Neural progenitor cell (in vitro differentiated cells): Measurements from ENCODE around the gene VTCN1. TPM values are rescaled to one million over a fixed set of nuclear protein-coding genes. Genes with fewer than 3 reads are reported as not detected.
A peak's percentile ranks its signal among the peaks of the same experiment; 100 is the strongest.

Experiments
- DNase-seq: peaks from one replicate; pipeline ENCODE4 v3.0.0-alpha.2; 2016; ENCODE audit warnings: low spot score
- H2AFZ ChIP-seq: fragments of 200-600 bp; sonication (generic); replicated peaks from 2 replicates; pipeline ENCODE4 v1.6.1; 2016; ENCODE audit warnings: antibody characterized with exemption
- H3F3A ChIP-seq: fragments of 200-600 bp; sonication (generic); 2 replicates; pipeline ENCODE4 v1.6.1; 2016; ENCODE audit warnings: antibody characterized with exemption, low read depth
- H3K27ac ChIP-seq: fragments of 200-600 bp; sonication (generic); 2 replicates; pipeline ENCODE4 v1.5.1; 2016; ENCODE audit warnings: mild to moderate bottlenecking
- H3K27me3 ChIP-seq: fragments of 200-600 bp; sonication (generic); 2 replicates; pipeline ENCODE4 v1.6.1; 2016; ENCODE audit warnings: mild to moderate bottlenecking, moderate library complexity
- H3K36me3 ChIP-seq: fragments of 200-600 bp; sonication (generic); 2 replicates; pipeline ENCODE4 v1.5.1; 2016
- H3K4me1 ChIP-seq: fragments of 200-600 bp; sonication (generic); 2 replicates; pipeline ENCODE4 v1.6.1; 2016; ENCODE audit warnings: mixed run types
- H3K4me2 ChIP-seq: fragments of 200-600 bp; sonication (generic); 2 replicates; pipeline ENCODE4 v1.6.1; 2016
- H3K4me3 ChIP-seq: fragments of 200-600 bp; sonication (generic); 2 replicates; pipeline ENCODE4 v1.5.1; 2016
- H3K79me2 ChIP-seq: fragments of 200-600 bp; sonication (generic); 2 replicates; pipeline ENCODE4 v1.6.1; 2016; ENCODE audit warnings: low read depth
- H3K9ac ChIP-seq: fragments of 200-600 bp; sonication (generic); 2 replicates; pipeline ENCODE4 v1.6.1; 2016
- H3K9me3 ChIP-seq: fragments of 200-600 bp; sonication (generic); 2 replicates; pipeline ENCODE4 v1.5.1; 2016; ENCODE audit warnings: low read depth
- H4K20me1 ChIP-seq: fragments of 200-600 bp; sonication (generic); 2 replicates; pipeline ENCODE4 v1.6.1; 2016; ENCODE audit warnings: low read depth
- H3K27ac Mint-ChIP-seq: 3 replicates; pipeline ENCODE4 v1.8.0; 2021; ENCODE audit warnings: mixed read lengths
- H3K27me3 Mint-ChIP-seq: 2 replicates; pipeline ENCODE4 v1.8.0; 2022; ENCODE audit warnings: low read depth, mild to moderate bottlenecking, inconsistent platforms, moderate library complexity, mixed read lengths; ENCODE audit not compliant: insufficient read depth
- H3K36me3 Mint-ChIP-seq: 3 replicates; pipeline ENCODE4 v1.8.0; 2021; ENCODE audit warnings: mixed read lengths
- H3K4me1 Mint-ChIP-seq: 3 replicates; pipeline ENCODE4 v1.8.0; 2021; ENCODE audit warnings: mixed read lengths
- H3K4me3 Mint-ChIP-seq: 3 replicates; pipeline ENCODE4 v1.8.0; 2021; ENCODE audit warnings: mild to moderate bottlenecking, moderate library complexity, mixed read lengths
- H3K9me3 Mint-ChIP-seq: 3 replicates; pipeline ENCODE4 v1.8.0; 2020; ENCODE audit warnings: mixed read lengths
- EZH2 ChIP-seq: fragments of 200-600 bp; sonication (generic); IDR thresholded peaks from 2 replicates; pipeline ENCODE4 v1.6.1; 2017; ENCODE audit warnings: antibody characterized with exemption, mild to moderate bottlenecking, moderate library complexity
- EZH2phosphoT487 ChIP-seq: fragments of 200-600 bp; sonication (generic); IDR thresholded peaks from 2 replicates; pipeline ENCODE4 v1.6.1; 2017; ENCODE audit warnings: antibody characterized with exemption
- total RNA-seq: library from RNA; depleted of rRNA; stranded (reverse); fragments of >200 nt; gene quantifications from 2 replicates; pipeline ENCODE4 v1.2.3, GENCODE V29; 2015; ENCODE audit warnings: low replicate concordance
- TF ChIP-seq, protein P1 (sequence below): fragments of 200-600 bp; sonication (generic); IDR thresholded peaks from 2 replicates; pipeline ENCODE4 v1.5.1; 2017; ENCODE audit warnings: antibody characterized with exemption, mild to moderate bottlenecking

The VTCN1 gene
- total RNA-seq, 1 donor from 2014 or later, result 0.11 TPM

DNA sequence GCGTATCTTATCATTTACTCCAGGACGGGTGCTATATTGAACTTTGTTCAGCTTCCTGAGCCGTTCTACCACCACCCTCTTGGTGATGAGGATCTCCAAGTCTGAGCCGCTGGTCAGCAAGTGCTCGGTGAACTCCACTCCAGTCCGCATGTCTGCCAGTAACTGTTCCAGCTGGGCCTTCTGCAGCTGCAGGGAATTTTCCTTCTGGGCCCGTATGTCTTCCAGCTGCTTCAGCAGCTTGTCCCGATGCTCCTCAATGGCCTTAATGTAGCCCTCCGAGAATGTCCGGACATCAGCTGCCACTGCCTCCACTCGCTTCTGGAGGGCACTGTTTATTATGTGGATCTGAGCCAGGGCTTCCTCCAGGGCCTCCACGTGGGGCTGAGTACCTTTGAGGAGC, 92.6 kb downstream of the VTCN1 start:
- Histone ChIP-seq H3K79me2 (peaks cover 16% of the 10 kb centered on the region), H3K4me2 (no peak overlapping the region), H3F3A (no peaks in the 10 kb centered on the region), H3K27me3 (no peaks in the 10 kb centered on the region), H3K4me1 (peaks cover 15% of the 10 kb centered on the region), H3K9ac (no peak overlapping the region), H3K4me3 (no peak overlapping the region), H3K27ac (no peak overlapping the region), H2AFZ (no peak overlapping the region), H4K20me1 (no peaks in the 10 kb centered on the region), H3K36me3 (peaks cover 17% of the 10 kb centered on the region), H3K9me3 (no peaks in the 10 kb centered on the region)
- Mint-ChIP-seq H3K27ac (no peak overlapping the region), H3K36me3 (peaks cover 36% of the 10 kb centered on the region), H3K9me3 (no peaks in the 10 kb centered on the region), H3K4me1 (peaks cover 24% of the 10 kb centered on the region), H3K4me3 (no peak overlapping the region), H3K27me3 (no peaks in the 10 kb centered on the region)
- TF ChIP-seq EZH2phosphoT487, result no peak
- no peak for TF ChIP-seq EZH2
- TF ChIP-seq, protein P1, sequence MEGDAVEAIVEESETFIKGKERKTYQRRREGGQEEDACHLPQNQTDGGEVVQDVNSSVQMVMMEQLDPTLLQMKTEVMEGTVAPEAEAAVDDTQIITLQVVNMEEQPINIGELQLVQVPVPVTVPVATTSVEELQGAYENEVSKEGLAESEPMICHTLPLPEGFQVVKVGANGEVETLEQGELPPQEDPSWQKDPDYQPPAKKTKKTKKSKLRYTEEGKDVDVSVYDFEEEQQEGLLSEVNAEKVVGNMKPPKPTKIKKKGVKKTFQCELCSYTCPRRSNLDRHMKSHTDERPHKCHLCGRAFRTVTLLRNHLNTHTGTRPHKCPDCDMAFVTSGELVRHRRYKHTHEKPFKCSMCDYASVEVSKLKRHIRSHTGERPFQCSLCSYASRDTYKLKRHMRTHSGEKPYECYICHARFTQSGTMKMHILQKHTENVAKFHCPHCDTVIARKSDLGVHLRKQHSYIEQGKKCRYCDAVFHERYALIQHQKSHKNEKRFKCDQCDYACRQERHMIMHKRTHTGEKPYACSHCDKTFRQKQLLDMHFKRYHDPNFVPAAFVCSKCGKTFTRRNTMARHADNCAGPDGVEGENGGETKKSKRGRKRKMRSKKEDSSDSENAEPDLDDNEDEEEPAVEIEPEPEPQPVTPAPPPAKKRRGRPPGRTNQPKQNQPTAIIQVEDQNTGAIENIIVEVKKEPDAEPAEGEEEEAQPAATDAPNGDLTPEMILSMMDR, result no peak
- DNase-seq, result no peak

DNA sequence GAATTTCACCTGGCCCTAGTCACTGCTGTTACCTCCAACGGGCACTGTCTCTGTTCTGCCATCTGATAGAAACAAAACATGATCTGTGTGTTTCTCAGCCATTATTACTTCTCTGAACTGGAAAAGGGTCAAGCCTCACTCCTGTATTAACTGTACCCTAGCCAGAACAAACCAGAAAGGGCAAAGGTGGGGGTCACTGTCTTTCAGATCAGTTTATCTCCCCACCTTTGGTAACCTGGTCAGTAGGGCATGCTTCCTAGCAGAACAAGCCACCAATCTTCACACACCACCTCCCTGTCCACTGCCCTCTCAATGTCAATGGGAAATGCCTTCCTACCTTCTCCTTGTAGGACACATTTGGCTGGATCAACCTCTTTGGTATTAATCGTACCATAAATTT, 93.0 kb downstream of the VTCN1 start:
- no peak overlapping the region for H3K27ac Mint-ChIP-seq
- H3K4me3 Mint-ChIP-seq, result no peak overlapping the region
- peaks cover 23% of the 10 kb centered on the region for H3K4me1 Mint-ChIP-seq
- no peak overlapping the region for H3K27ac ChIP-seq
- H3K36me3 Mint-ChIP-seq, result peaks cover 36% of the 10 kb centered on the region
- no peaks in the 10 kb centered on the region for H3K27me3 Mint-ChIP-seq
- H3K9me3 ChIP-seq, result no peaks in the 10 kb centered on the region
- H3K79me2 ChIP-seq, result peaks cover 16% of the 10 kb centered on the region
- no peak overlapping the region for H3K9ac ChIP-seq
- no peak overlapping the region for H2AFZ ChIP-seq
- no peaks in the 10 kb centered on the region for H3F3A ChIP-seq
- peaks cover 22% of the 10 kb centered on the region for H3K36me3 ChIP-seq
- H3K27me3 ChIP-seq, result no peaks in the 10 kb centered on the region
- H3K4me3 ChIP-seq, result no peak overlapping the region
- H3K9me3 Mint-ChIP-seq, result no peaks in the 10 kb centered on the region
- H4K20me1 ChIP-seq, result no peaks in the 10 kb centered on the region
- TF ChIP-seq EZH2phosphoT487 (no peak), EZH2 (no peak)
- TF ChIP-seq, protein P1, result no peak
- H3K4me2 ChIP-seq, result no peak overlapping the region
- no peak for DNase-seq
- peaks cover 14% of the 10 kb centered on the region for H3K4me1 ChIP-seq

DNA sequence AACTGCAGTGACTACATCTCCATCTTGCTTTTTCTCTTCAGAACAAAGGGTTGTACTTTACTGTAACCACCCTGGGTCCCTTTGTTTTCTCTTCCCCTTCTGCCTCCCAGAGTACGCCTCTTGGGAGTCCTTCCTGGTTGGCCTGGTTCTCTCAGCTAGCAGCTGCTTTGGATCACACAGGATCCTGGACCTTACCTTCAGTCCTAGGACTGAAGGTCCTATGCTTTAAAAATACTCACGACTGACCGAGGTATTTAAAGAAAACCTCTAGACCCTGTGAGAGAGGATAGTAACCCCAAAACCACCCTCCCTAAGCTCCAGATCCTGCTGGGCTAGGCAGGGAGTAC, 94.0 kb downstream of the VTCN1 start:
- peaks cover 24% of the 10 kb centered on the region for H3K4me1 Mint-ChIP-seq
- peaks cover 41% of the 10 kb centered on the region for H3K36me3 Mint-ChIP-seq
- no peak overlapping the region for H3K4me3 ChIP-seq
- peaks cover 9% of the 10 kb centered on the region for H3K4me1 ChIP-seq
- H3K4me3 Mint-ChIP-seq, result no peak overlapping the region
- H3K79me2 ChIP-seq, result peaks cover 16% of the 10 kb centered on the region
- H3K36me3 ChIP-seq, result peaks cover 24% of the 10 kb centered on the region
- no peak for DNase-seq
- no peaks in the 10 kb centered on the region for H4K20me1 ChIP-seq
- no peak overlapping the region for H3K9ac ChIP-seq
- no peak overlapping the region for H2AFZ ChIP-seq
- H3K4me2 ChIP-seq, result no peak overlapping the region
- H3K27ac Mint-ChIP-seq, result peak overlapping the region; percentile 19
- H3F3A ChIP-seq, result no peaks in the 10 kb centered on the region
- no peak overlapping the region for H3K27ac ChIP-seq
- no peaks in the 10 kb centered on the region for H3K27me3 ChIP-seq
- TF ChIP-seq EZH2 (no peak), EZH2phosphoT487 (no peak)
- TF ChIP-seq, protein P1, result no peak
- no peaks in the 10 kb centered on the region for H3K9me3 ChIP-seq
- H3K9me3 Mint-ChIP-seq, result no peaks in the 10 kb centered on the region
- no peaks in the 10 kb centered on the region for H3K27me3 Mint-ChIP-seq
